Endothelial cell of hepatic sinusoid (primary cell): ENCODE results near the gene KIF6.

ENCODE experiments used
- in situ Hi-C: cut with HindIII; loops from 2 replicates; pipeline ENCODE4 v1.10.0; 2017; ENCODE audit warnings: low sequenced_read_pairs

The KIF6 gene

DNA sequence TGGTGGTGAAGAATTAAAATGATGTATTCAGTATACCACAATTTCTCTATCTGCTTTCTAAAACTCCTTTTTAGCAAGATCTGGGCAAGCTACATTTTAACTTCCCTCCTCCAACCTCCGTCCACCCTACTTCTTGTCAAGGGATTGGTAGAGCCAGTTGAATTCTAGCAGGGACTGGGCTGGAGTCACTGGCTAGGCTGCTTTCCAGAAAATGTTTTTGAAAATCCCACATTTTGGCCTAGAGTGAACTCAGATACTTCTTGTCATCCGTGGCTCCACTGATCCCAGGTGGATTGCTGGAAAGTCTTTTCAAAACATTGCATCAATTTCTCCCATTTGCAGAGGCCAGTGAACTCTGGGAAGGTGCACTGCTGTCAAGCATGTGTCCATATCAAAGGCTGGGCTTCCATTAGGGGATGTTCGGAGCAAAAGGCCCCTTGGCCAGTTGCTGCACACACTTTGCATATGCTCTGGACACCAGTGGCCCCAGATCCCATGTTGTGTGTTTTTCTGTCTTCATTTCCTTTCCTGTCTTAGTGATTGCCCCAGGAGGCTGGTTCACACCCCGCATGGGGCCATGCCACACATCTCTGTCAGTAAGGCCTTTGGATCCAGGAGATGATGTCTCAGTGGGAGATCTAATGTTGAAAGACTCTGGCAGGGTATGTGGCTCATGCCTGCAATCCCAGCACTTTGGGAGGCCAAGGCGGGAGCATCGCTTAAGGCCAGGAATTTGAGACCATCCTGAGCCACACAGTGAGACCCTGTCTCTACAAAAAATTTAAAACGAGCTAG, 391.4 kb downstream of the KIF6 start:
- in situ Hi-C loops = loop anchor here (5.0 kb wide), 1 partner anchor 152 kb away; no protein-coding TSS in a partner anchor

DNA sequence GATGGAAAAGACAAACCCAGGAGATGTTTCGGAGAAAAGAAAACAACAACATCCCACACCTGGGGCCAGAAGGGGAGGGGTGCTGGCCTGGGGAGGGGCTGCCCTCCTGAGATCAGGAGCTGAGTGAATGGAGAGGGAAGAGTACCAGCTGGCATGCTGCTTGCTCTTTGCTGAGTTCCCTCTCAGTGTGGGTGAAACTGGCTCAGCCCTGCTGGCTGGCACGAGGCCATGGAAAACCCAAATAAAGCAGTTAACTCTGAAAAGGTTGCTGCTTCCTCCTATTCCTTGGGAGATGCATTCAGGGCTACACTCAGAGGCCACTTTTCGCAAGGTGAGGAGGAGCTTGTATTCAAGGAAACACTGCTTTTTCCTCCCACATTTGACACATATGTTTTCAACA, 394.7 kb downstream of the KIF6 start:
- in situ Hi-C loops = loop anchor here (5.0 kb wide), 1 partner anchor 148 kb away; no protein-coding TSS in a partner anchor

DNA sequence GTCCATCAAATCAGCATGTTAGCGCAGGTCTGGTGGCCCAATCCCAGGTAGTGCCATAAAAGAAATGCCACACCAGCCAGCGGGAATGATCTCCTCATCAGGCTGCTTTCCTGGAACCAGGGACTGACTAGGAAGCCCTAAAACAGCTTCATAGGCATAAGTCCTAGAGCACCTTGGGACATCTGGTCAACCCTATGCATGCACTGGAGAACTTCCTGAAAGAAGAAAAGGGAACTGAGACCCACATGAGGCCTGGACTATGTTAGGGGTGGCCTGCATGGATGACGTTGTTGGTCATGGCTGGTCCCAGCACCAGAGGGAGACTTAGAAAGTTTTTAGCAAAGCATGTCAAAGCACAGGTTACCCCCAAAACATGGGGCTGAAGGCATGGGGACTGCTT, 395.2 kb downstream of the KIF6 start:
- in situ Hi-C loops = loop anchor here (5.0 kb wide), 1 partner anchor 148 kb away; no protein-coding TSS in a partner anchor

- in situ Hi-C loops = no loop called here
Measured at GRCh38 chr6:39328066-39328465, 397.1 kb downstream of the KIF6 start.

DNA sequence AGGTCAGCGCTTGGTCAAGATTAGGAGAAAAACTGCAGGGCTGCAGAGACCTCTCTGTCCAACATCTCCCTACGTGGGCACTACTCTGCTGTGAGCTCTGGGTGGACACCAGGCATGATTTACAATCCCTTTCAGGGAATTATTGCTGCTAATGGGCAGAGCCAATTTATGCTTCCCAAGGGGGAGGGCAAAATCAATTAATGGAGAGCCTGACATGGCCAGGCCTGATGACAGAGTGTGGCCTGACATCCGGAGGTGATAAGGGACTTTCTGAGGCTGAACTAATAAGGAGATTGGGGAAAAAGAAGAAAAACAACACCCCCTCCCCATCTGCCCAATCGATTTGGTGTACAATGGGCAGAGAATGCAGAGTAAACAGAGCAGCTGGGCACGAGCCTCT, 397.7 kb downstream of the KIF6 start:
- in situ Hi-C loops = no loop called here

GRCh38 chr6:39322306-39322850, 402.8 kb downstream of the KIF6 start, which contains the start of gene KCNK16:
Gene KCNK16, minus strand, starts transcription at chr6:39322702. Its CDS starts 162 bp downstream, at chr6:39322540.
- in situ Hi-C loops = no loop called here

DNA sequence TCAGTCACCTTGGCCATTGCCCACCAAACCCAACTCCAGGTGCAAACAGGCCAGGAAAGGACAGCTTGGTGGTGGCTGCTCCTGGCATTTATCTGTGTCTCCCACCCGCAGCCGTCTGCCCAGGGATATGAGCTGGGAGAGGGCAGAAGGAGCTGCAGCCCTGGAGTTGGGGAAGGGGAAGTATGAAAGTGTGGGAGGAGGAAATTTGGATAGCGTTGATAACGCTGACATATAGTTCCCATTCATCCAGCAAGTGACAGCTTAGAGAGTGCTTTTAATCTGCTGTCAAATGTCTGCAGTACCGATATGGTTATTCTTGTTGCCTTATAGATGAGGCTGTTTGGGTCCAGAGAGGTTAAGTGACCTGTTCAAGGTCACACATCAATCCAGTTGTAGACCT, 403.4 kb downstream of the KIF6 start:
- in situ Hi-C loops = no loop called here

- in situ Hi-C loops = no loop called here
Measured at GRCh38 chr6:39320363-39320984, 404.7 kb downstream of the KIF6 start.

DNA sequence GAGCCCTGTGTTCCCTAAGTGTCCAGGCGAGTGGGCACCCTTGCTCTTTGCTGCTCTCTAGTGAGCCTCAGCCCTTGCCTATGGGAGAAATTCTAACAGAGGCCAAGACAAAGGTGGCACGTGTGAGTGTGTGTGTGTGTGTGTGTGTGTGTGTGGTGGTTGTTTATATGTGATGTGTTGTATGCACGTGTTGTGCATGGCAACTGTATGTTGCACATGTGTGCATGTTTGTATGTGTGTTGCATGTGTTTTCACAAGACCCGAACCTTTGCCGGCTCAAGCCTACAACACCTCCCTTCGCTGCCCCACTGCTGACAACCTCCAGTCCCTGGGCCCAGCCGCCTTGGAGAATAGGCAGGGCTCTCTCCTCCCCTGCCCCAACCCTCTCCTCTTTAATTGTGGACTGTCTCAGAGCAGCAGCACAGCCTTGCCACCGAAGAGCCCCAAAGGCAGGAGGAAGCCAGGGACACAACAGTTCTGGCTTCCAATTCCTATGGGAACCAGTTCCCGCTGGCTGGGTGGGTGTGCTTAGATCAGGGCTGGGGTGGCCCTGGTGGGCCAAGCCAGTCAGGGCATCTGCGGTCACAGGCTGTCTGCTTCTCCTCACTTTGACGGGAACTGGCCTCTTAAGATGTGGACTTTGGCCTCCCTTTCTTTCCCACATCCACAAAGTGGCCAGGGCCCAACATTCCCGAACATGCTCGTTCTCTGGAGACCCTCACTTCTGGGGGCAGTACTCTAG, 405.4 kb downstream of the KIF6 start:
- in situ Hi-C loops = loop anchor here (5.0 kb wide), 2 partner anchors 92 to 447 kb away; partner anchors contain the start of gene KCNK5

DNA sequence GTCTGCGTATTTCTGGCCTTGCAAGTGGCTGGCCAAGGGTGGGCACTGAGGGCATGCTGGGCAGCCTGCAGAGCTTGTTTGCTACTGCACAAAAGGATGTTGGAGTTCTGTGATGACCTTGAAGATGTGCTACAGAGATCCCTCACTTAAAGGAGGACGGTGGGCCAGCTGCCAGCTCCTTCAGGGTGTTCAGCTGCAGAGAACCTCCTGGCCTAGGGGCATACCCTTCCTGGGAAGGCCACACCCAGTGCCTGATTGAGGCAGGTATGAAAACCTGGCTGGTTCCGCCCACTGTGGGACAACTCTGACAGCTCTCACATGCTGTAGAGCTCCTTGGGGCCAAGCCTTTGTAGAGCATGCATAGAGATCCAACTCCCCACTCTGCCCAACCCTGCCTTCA, 408.0 kb downstream of the KIF6 start:
- in situ Hi-C loops = loop anchor here (5.0 kb wide), 2 partner anchors 90 to 445 kb away; partner anchors contain the start of gene KCNK5

GRCh38 chr6:39314273-39314795, 410.9 kb downstream of the KIF6 start, which contains the start of gene KCNK17:
Gene KCNK17, minus strand, starts transcription at chr6:39314419. Its CDS starts 99 bp downstream, at chr6:39314320.
- in situ Hi-C loops = no loop called here

GRCh38 chr6:39313526-39314272, 411.5 kb downstream of the KIF6 start:
- in situ Hi-C loops = no loop called here

DNA sequence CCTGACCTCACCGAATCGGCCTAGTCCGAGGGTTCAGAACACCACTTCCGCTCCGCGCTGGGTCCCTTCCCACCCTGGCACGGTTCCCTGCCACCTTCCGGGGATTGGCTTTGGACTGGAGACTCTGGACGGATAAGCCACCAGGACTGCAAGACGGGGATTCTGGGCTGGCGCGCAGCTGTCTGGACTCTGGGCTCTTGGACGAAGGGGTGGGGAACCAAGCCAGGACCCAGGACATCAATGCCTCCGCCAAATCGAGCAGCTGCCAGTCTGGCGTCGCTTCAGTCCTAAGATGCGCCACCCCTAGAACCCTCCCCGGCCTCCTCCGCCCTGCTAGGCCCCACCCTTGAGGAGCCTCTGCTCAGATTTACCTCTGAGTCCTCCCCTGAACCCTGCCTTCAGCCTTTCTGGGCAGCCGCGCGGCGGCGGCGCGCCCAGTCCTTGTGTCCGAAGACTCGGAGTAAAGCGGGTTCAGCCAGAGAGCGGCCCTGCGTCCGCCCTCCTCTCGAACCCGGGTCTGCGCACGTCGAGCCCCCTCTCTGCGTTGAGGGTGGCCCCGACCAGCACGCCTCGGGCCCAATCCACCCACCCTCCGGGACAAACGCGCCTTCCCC, 412.2 kb downstream of the KIF6 start:
- in situ Hi-C loops = no loop called here

GRCh38 chr6:39310542-39310941, 414.7 kb downstream of the KIF6 start:
- in situ Hi-C loops = no loop called here

DNA sequence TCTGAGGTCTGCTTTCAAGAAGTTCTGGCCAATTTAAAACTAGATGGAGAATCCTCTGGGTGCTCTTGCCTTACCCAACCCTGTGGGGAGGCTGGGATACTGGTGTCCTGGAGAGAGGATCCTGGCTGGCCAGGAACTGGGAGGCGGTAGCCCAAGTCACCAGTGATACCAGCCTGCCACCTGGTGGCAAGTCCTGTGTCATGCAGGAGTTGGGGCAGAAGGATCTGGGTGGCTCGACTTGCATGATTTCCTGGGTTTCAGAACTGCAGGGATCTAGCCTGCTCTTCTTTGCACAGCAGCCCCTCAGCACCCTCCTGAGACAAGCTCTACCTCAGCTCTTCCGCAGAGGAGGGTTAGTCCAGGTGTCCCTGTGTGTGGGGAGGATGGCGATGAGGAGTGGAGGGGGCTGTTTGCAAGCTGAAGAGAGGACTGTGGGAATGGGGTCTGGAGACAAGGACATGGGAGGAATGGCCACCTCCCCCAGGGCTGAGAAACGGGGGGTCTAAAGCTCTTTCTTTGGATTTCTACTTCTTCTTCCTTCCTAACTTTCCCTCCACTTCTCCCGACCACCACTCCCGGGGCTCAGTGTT, 415.2 kb downstream of the KIF6 start:
- in situ Hi-C loops = no loop called here

- in situ Hi-C loops = no loop called here
Measured at GRCh38 chr6:39307462-39307861, 417.7 kb downstream of the KIF6 start.

- in situ Hi-C loops = no loop called here
Measured at GRCh38 chr6:39304951-39305350, 420.3 kb downstream of the KIF6 start.

GRCh38 chr6:39303425-39304153, 421.6 kb downstream of the KIF6 start:
- in situ Hi-C loops = no loop called here
